Suprapubic skin (tissue), 3 donors: ENCODE data around the gene LEKR1.

Experiments
- POLR2A ChIP-seq, 2 donors: fragments of 450-650 bp; IDR thresholded peaks; one replicate each; pipeline ENCODE4 v1.6.1; 2017; ENCODE audit warnings: antibody characterized with exemption in 2 of 2, mild to moderate bottlenecking in 2 of 2, moderate library complexity in 2 of 2
- TF ChIP-seq, protein P1 (sequence below), 2 donors: fragments of 200-600 bp in 1 of 2; fragments of 450-650 bp in 1 of 2; sonication (generic) in 1 of 2; IDR thresholded peaks; one replicate each; pipeline ENCODE4 v1.5.1; 2016 to 2019; ENCODE audit warnings: antibody characterized with exemption in 2 of 2, mild to moderate bottlenecking in 1 of 2, moderate library complexity in 1 of 2

DNA sequence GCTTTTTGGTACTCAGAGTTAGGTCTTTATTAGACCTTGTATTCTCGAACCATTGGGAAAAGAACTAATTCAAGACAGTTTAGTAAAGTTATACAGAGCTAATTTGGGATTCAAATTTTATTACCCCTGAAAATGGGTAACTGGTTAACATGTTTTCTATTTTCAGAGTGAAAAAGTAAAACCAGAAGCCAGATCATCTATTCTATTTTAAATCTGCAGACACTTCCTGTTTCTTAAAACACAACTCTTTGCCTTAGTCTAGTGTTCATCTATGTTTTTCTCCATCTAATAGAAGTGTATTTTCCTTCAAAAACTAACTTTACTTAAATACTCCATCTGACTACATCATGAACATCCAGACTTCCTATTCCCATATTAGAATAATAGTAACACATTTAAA is 220.4 kb downstream of the LEKR1 start:
- TF ChIP-seq POLR2A (IDR thresholded peaks at IDR 0.05): no peak
- TF ChIP-seq, protein P1, sequence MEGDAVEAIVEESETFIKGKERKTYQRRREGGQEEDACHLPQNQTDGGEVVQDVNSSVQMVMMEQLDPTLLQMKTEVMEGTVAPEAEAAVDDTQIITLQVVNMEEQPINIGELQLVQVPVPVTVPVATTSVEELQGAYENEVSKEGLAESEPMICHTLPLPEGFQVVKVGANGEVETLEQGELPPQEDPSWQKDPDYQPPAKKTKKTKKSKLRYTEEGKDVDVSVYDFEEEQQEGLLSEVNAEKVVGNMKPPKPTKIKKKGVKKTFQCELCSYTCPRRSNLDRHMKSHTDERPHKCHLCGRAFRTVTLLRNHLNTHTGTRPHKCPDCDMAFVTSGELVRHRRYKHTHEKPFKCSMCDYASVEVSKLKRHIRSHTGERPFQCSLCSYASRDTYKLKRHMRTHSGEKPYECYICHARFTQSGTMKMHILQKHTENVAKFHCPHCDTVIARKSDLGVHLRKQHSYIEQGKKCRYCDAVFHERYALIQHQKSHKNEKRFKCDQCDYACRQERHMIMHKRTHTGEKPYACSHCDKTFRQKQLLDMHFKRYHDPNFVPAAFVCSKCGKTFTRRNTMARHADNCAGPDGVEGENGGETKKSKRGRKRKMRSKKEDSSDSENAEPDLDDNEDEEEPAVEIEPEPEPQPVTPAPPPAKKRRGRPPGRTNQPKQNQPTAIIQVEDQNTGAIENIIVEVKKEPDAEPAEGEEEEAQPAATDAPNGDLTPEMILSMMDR (IDR thresholded peaks at IDR 0.05): no peak
